Measurements from ENCODE around the gene E4F1. TPM values are rescaled to one million over a fixed set of nuclear protein-coding genes. Genes with fewer than 3 reads are reported as not detected.

Gene E4F1
- total and polyA plus RNA-seq, 2 donors from 2014 or later: 13.6 to 26.0 TPM

DNA sequence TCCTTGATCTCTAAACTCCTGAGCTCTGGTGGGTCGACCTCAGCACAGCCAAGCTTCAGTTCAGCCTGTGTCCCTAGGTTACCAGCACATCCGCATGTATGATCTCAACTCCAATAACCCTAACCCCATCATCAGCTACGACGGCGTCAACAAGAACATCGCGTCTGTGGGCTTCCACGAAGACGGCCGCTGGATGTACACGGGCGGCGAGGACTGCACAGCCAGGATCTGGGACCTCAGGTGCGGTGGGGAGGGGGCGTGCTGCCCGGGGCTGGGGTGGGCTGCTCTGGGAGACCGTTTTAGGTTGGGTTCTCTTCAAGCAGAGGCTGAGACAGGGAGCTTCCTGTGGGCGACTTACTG is 17.0 kb upstream of the E4F1 start:
- TF ChIP-seq, protein P1, sequence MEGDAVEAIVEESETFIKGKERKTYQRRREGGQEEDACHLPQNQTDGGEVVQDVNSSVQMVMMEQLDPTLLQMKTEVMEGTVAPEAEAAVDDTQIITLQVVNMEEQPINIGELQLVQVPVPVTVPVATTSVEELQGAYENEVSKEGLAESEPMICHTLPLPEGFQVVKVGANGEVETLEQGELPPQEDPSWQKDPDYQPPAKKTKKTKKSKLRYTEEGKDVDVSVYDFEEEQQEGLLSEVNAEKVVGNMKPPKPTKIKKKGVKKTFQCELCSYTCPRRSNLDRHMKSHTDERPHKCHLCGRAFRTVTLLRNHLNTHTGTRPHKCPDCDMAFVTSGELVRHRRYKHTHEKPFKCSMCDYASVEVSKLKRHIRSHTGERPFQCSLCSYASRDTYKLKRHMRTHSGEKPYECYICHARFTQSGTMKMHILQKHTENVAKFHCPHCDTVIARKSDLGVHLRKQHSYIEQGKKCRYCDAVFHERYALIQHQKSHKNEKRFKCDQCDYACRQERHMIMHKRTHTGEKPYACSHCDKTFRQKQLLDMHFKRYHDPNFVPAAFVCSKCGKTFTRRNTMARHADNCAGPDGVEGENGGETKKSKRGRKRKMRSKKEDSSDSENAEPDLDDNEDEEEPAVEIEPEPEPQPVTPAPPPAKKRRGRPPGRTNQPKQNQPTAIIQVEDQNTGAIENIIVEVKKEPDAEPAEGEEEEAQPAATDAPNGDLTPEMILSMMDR (IDR thresholded peaks at IDR 0.05; ENCODE audit: borderline replicate concordance, extremely low read depth, insufficient read depth): no peak
- Histone ChIP-seq H3K9ac (ENCODE audit: low read length in 3 of 3) (peak overlapping the region in 1 of 3 donors; percentile 84), H3K9me3 (ENCODE audit: control insufficient read depth in 2 of 3, insufficient read depth in 1 of 3, low read length in 3 of 3) (no peaks in the 10 kb centered on the region), H3K27ac (ENCODE audit: low read depth in 2 of 2, low read length in 2 of 2) (peak overlapping the region in 1 of 2 donors; percentile 98), H3K27me3 (ENCODE audit: control insufficient read depth, insufficient read depth, low read length) (no peaks in the 10 kb centered on the region), H3K4me1 (ENCODE audit: control insufficient read depth in 2 of 3, insufficient read depth in 2 of 3, low read depth in 1 of 3, low read length in 3 of 3) (peaks cover 0 to 15% (median 10%) of the 10 kb centered on the region in 3 donors), H3K36me3 (ENCODE audit: control insufficient read depth in 2 of 3, insufficient read depth in 3 of 3, low read length in 3 of 3) (peaks cover 0 to 4% (median 0%) of the 10 kb centered on the region in 3 donors), H3K4me3 (ENCODE audit: low read length in 3 of 3) (peak overlapping the region; percentile 21 to 92 (median 86))
- FAIRE-seq: no peak
- peak in 1 of 5 donors; percentile 69 for DNase-seq
- intact Hi-C loops (cut with DNase I): no loop called here

DNA sequence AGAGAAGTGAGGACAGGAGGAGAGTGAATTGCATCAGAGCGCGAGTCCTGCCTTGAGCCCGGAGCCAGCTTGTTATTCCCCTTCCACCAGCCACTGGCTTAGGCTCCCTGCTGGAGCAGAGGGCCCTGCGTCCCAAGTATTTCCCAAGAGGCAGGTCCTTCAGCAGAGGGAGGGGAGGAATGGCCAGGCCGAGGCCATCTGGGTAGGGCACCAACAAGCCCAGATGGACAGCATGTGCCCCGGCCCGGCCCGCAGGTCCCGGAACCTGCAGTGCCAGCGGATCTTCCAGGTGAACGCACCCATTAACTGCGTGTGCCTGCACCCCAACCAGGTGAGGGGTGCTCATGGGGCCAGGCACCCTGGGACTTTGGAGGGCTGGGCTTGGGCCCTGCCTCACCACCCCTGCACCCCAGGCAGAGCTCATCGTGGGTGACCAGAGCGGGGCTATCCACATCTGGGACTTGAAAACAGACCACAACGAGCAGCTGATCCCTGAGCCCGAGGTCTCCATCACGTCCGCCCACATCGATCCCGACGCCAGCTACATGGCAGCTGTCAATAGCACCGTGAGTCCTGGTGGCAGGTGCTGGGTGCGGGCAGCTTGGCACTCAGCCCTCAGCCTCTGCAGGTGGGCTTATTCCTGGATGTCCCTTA is 16.5 kb upstream of the E4F1 start:
- no peak overlapping the region for H3K4me3 ChIP-seq (ENCODE audit: low read length in 3 of 3)
- peaks cover 0 to 4% (median 0%) of the 10 kb centered on the region in 3 donors for H3K36me3 ChIP-seq (ENCODE audit: control insufficient read depth in 2 of 3, insufficient read depth in 3 of 3, low read length in 3 of 3)
- H3K9ac ChIP-seq (ENCODE audit: low read length in 3 of 3): no peak overlapping the region
- H3K4me1 ChIP-seq (ENCODE audit: control insufficient read depth in 2 of 3, insufficient read depth in 2 of 3, low read depth in 1 of 3, low read length in 3 of 3): peaks cover 0 to 17% (median 12%) of the 10 kb centered on the region in 3 donors
- H3K27me3 ChIP-seq (ENCODE audit: control insufficient read depth, insufficient read depth, low read length): no peaks in the 10 kb centered on the region
- intact Hi-C loops (cut with DNase I): no loop called here
- FAIRE-seq (no peak), DNase-seq (peak in 1 of 5 donors; percentile 79)
- H3K9me3 ChIP-seq (ENCODE audit: control insufficient read depth in 2 of 3, insufficient read depth in 1 of 3, low read length in 3 of 3): no peaks in the 10 kb centered on the region
- H3K27ac ChIP-seq (ENCODE audit: low read depth in 2 of 2, low read length in 2 of 2): no peak overlapping the region
- TF ChIP-seq, protein P1 (IDR thresholded peaks at IDR 0.05; ENCODE audit: borderline replicate concordance, extremely low read depth, insufficient read depth): no peak

DNA sequence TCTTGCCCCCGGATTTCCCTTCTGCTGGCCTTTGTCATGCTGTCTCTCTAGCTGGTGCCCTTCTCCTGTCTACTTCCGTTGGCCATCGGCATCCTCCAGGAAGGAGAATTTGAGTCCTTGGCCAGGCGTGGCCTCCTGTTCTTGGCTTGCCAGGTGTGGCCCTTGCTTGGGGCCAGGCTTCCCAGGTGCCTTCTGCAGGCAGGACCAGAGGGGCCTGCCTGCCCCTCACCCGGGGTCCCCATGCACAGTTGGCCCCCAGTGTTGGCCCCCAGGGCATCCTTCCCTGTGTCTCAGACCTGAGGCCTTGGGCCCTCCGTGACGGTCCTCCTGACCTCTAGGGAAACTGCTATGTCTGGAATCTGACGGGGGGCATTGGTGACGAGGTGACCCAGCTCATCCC is 15.5 kb upstream of the E4F1 start:
- intact Hi-C loops (cut with DNase I): no loop called here
- Histone ChIP-seq H3K9ac (ENCODE audit: low read length in 3 of 3) (no peak overlapping the region), H3K9me3 (ENCODE audit: control insufficient read depth in 2 of 3, insufficient read depth in 1 of 3, low read length in 3 of 3) (no peaks in the 10 kb centered on the region), H3K27ac (ENCODE audit: low read depth in 2 of 2, low read length in 2 of 2) (no peak overlapping the region), H3K36me3 (ENCODE audit: control insufficient read depth in 2 of 3, insufficient read depth in 3 of 3, low read length in 3 of 3) (peaks cover 0 to 4% (median 0%) of the 10 kb centered on the region in 3 donors), H3K4me1 (ENCODE audit: control insufficient read depth in 2 of 3, insufficient read depth in 2 of 3, low read depth in 1 of 3, low read length in 3 of 3) (peaks cover 0 to 27% (median 18%) of the 10 kb centered on the region in 3 donors), H3K27me3 (ENCODE audit: control insufficient read depth, insufficient read depth, low read length) (no peaks in the 10 kb centered on the region), H3K4me3 (ENCODE audit: low read length in 3 of 3) (no peak overlapping the region)
- no peak for DNase-seq
- no peak for FAIRE-seq
- TF ChIP-seq, protein P1 (IDR thresholded peaks at IDR 0.05; ENCODE audit: borderline replicate concordance, extremely low read depth, insufficient read depth): no peak

Data from kidney (tissue), 14 donors.